ENCODE results near the gene TOMM5.

The TOMM5 gene

DNA sequence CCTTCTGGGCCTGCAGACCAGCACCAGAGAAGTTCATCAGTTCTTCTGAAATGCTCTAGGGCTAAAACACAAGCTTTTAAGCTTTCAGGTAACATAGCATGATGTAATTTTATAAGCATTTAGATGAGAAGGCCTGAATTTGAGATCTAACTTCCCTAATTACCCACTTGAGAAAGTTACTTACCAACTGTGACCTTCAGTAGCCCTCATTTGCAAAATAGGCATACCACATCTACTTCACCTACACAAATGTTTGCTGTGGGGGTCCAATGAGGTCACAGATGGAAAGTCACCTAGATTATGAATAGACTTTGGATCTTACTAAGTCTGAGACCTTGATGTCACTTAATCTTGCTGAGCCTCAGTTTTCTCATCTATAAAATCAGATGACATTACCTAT, 52.8 kb downstream of the TOMM5 start:
- TF ChIP-seq EZH2phosphoT487 (IDR thresholded peaks at IDR 0.05; ENCODE audit: low read depth), result no peak
- no peak for TF ChIP-seq CTCF (IDR thresholded peaks at IDR 0.05; ENCODE audit: low read depth, low read length)
- Histone ChIP-seq H3K27ac (ENCODE audit: low read length) (no peak overlapping the region), H3K4me3 (ENCODE audit: low read length) (no peak overlapping the region), H3K9ac (ENCODE audit: low read length) (no peak overlapping the region), H2AFZ (ENCODE audit: low read depth, low read length) (no peak overlapping the region), H3K4me1 (ENCODE audit: low read length) (peaks cover 9% of the 10 kb centered on the region), H3K79me2 (ENCODE audit: low read length) (no peaks in the 10 kb centered on the region), H3K36me3 (replicated peaks; ENCODE audit: low read depth, low read length) (peaks cover 11% of the 10 kb centered on the region), H4K20me1 (ENCODE audit: insufficient read depth, low read length) (no peaks in the 10 kb centered on the region), H3K9me3 (ENCODE audit: insufficient read depth, low read length) (no peaks in the 10 kb centered on the region), H3K4me2 (ENCODE audit: low read length) (no peak overlapping the region), H3K27me3 (ENCODE audit: low read depth, low read length) (no peaks in the 10 kb centered on the region)

Data from OCI-LY3 (cell line).